GM12891 (cell line): ENCODE results near the gene RBM38.
A peak's percentile ranks its signal among the peaks of the same experiment; 100 is the strongest.

Experiments
- POLR2A ChIP-seq: IDR thresholded peaks from 2 replicates; pipeline ENCODE4 v1.6.1; 2011; ENCODE audit warnings: low read depth, low read length, control low read depth
- POLR2AphosphoS5 ChIP-seq: IDR thresholded peaks from 2 replicates; pipeline ENCODE4 v1.6.1; 2011; ENCODE audit warnings: low read depth, low read length, control low read depth
- POU2F2 ChIP-seq: IDR thresholded peaks from 2 replicates; pipeline ENCODE4 v1.6.1; 2011; ENCODE audit warnings: low read depth, mild to moderate bottlenecking, control low read depth, low read length, moderate library complexity
- SPI1 ChIP-seq: IDR thresholded peaks from 2 replicates; pipeline ENCODE4 v1.6.1; 2011; ENCODE audit warnings: low read depth, low read length, control low read depth
- TAF1 ChIP-seq: IDR thresholded peaks from 2 replicates; pipeline ENCODE4 v1.6.1; 2011; ENCODE audit warnings: low read depth, low read length, control low read depth

DNA sequence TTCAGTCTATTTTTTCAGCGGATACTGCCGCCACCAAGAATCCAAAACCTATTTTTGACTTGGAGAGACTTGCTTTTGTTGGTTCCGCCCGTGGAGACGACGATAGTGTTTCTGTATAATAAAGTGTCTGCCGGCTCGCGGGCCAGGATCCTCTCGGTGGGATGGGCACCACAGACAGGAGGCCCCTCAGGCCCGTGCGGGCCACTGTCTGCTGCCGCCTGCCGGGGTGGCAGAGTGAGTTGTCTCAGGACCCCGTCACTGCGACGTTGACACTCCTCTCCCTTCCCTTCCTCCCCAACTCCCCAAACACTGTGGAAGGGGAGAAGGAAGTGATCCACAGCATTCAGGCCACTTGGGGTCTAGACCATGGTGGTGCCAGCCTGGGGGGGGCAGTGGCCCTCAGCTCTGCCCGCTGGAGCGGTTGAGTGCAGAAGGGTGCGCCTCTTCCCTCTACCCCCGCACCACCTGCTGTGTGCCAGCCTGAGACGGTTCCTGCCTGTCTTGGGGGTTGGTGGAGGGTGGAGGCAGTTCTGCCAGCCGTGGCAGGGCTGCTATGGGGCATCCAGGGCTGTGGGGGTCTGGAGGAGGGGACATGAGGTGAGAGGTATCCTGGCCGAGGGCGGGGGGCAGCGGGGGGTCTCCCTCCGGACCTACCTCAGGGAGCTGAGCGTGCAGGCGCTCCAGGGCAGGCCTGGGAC, 17.5 kb downstream of the RBM38 start:
- TF ChIP-seq SPI1 (no peak), TAF1 (no peak), POLR2AphosphoS5 (0 out of 2 replicates have a peak, but pooled peaks have one; percentile 67), POLR2A (no peak; the same call in 1 of the 2 replicates), POU2F2 (no peak; the same call in 1 of the 2 replicates)
